ENCODE data around the gene PLPP3.

The PLPP3 gene

GRCh38 chr1:56493826-56494225, 85.5 kb downstream of the PLPP3 start:
- no peak for DNase-seq

GRCh38 chr1:56491441-56491840, 87.9 kb downstream of the PLPP3 start:
- no peak for DNase-seq

- DNase-seq, result no peak
Measured at GRCh38 chr1:56490619-56491018, 88.7 kb downstream of the PLPP3 start.

- no peak for DNase-seq
Measured at GRCh38 chr1:56489695-56490094, 89.7 kb downstream of the PLPP3 start.

GRCh38 chr1:56484695-56485094, 94.7 kb downstream of the PLPP3 start:
- DNase-seq, result no peak

GRCh38 chr1:56483104-56483503, 96.3 kb downstream of the PLPP3 start:
- no peak for DNase-seq

GRCh38 chr1:56482486-56482885, 96.9 kb downstream of the PLPP3 start:
- DNase-seq, result no peak

GRCh38 chr1:56481140-56481694, 98.1 kb downstream of the PLPP3 start:
- DNase-seq, result no peak

GRCh38 chr1:56478734-56479133, 100.6 kb downstream of the PLPP3 start:
- DNase-seq, result no peak

GRCh38 chr1:56477164-56478111, 101.9 kb downstream of the PLPP3 start:
- no peak for DNase-seq

GRCh38 chr1:56473582-56474270, 105.6 kb downstream of the PLPP3 start:
- DNase-seq, result no peak

GRCh38 chr1:56472860-56473259, 106.5 kb downstream of the PLPP3 start:
- no peak for DNase-seq

- DNase-seq, result no peak
Measured at GRCh38 chr1:56469640-56470371, 109.6 kb downstream of the PLPP3 start.

- no peak for DNase-seq
Measured at GRCh38 chr1:56468518-56468917, 110.8 kb downstream of the PLPP3 start.

- no peak for DNase-seq
Measured at GRCh38 chr1:56466538-56466937, 112.8 kb downstream of the PLPP3 start.

- no peak for DNase-seq
Measured at GRCh38 chr1:56464294-56464693, 115.1 kb downstream of the PLPP3 start.

GRCh38 chr1:56463376-56463775, 116.0 kb downstream of the PLPP3 start:
- DNase-seq, result no peak

- no peak for DNase-seq
Measured at GRCh38 chr1:56462209-56462608, 117.2 kb downstream of the PLPP3 start.

- no peak for DNase-seq
Measured at GRCh38 chr1:56461158-56462127, 117.9 kb downstream of the PLPP3 start.

GRCh38 chr1:56459260-56459659, 120.1 kb downstream of the PLPP3 start:
- DNase-seq, result no peak

GRCh38 chr1:56457756-56458375, 121.5 kb downstream of the PLPP3 start:
- no peak for DNase-seq

Measured in NCI-H1930 (cell line).